Stimulated activated CD4-positive, alpha-beta T cell treated with anti-CD3 and anti-CD28 coated beads, Interleukin-4, amount 100 ng/mL, for 48 hours (primary cell): ENCODE results near the gene IRF2.
"Not testable (repeated sequence)": the region's sequence is repeated elsewhere in the genome, so short reads cannot be mapped to it uniquely, and the experiment has no call there.

Experiments
- DNase-seq, 2 donors: peaks; one replicate each; pipeline ENCODE4 v3.0.0-alpha.2; 2020; ENCODE audit warnings: low read depth in 2 of 2

The IRF2 gene

GRCh38 chr4:184347251-184348239 lies 126.8 kb downstream of the IRF2 start:
- DNase-seq: no peak

DNA sequence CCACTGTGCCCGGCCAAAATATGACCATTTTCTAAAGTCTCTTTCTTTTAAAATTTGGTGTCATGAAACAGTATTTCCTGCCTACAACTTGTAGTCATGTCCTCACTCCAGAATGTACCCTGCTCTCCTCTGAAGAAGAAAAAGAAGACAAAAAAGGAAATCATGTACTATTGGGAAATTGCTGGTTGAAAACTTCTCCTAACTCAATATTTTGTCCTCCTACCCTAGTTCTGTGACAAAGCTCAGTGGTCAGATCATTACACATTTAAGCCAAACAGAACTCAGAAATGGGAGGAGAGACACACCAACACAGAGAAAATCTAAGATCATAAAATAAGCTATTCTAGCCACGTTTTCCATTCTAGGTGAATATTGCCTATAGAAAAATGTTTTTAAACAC lies 127.7 kb downstream of the IRF2 start:
- no peak for DNase-seq

- DNase-seq: not testable (repeated sequence)
These were observed 128.1 kb downstream of the IRF2 start for GRCh38 chr4:184346273-184346672.

DNA sequence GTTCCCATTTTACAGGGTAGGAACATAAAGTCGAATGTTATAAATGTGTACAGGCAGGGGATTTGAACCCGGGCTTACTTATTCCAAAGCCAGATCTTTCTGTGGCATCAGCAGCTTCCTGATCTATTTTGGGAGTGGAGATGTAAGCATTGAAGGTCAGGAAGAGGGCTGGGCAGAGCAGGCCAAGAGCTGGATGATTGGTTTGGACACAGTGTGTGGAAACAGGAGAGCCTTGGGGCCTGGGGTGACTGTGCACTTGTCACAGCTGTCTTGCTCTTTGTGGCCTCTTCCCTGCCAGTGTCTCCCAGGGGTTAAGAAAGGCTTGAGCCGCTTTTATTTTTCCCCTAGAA lies 128.8 kb downstream of the IRF2 start:
- no peak for DNase-seq

- peak in 1 of 2 donors; percentile 19 for DNase-seq
These were observed 129.3 kb downstream of the IRF2 start for GRCh38 chr4:184344899-184345572.

DNA sequence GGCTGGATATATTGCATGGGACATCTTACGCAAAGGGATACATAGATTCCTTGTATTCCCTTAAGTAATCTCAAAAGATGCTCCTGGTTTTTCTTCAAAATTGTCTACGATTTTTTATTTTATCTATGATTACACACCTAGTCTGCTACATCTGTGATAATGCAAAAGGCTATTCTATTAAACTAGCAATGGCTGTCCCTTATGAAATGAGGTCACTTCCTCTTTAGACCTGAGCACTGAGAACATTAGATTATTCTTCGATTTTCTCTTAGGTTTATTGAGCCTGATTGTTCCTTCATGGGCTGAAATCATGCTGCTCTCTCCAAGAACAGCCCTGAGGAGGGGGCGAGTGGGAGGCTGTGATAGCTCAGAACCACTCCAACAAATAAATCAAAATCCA lies 129.9 kb downstream of the IRF2 start:
- no peak for DNase-seq

GRCh38 chr4:184343502-184344177 lies 130.7 kb downstream of the IRF2 start:
- DNase-seq: peak; percentile 21 to 23

DNA sequence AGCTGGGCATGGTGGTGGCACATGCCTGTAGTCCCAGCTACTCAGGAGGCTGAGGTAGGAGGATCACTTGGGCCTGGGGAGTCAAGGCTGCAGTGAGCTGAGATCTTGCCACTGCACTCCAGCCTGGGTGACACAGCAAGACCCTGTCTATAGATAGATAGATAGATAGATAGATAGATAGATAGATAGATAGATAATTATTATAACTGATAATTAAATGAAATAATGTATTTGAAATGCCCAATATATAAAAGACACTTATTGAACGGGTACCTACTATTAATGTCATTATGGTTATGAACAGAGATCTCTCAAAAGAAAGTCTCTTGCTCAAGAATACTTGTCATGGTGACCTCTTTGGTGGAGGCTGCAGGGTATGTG lies 131.5 kb downstream of the IRF2 start:
- DNase-seq: not testable (repeated sequence)

DNA sequence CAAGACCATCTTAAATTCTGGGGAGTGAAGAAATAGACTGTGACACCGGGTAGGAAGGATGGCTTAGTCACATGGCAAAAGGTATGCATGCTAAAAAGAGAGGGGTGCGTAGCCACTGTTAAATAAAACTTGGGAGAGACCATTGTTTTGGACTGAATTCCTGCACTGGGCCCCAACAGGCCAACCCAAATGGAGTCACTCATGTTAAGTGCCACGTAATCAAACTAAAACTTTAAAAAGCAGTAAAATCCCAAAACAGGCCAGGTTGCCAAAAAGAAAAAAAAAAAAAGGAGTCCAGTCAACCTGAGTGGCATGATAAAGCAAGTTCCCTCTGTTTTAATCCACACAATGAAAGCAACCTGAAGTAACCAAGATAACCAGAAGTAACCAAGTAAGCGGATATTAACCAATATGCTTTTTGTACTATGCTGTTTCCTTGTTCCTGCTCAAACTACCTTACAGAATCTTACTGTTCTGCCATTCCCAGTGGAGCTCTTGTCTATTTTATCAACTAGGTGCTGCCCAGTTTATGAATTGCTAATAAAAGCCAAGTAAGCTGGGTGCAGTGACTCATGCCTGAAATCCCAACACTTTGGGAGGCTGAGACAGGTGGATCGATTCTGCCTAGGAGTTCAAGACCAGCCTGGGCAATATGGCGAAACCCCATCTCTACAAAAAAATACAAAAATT lies 132.0 kb downstream of the IRF2 start:
- DNase-seq: no peak

DNA sequence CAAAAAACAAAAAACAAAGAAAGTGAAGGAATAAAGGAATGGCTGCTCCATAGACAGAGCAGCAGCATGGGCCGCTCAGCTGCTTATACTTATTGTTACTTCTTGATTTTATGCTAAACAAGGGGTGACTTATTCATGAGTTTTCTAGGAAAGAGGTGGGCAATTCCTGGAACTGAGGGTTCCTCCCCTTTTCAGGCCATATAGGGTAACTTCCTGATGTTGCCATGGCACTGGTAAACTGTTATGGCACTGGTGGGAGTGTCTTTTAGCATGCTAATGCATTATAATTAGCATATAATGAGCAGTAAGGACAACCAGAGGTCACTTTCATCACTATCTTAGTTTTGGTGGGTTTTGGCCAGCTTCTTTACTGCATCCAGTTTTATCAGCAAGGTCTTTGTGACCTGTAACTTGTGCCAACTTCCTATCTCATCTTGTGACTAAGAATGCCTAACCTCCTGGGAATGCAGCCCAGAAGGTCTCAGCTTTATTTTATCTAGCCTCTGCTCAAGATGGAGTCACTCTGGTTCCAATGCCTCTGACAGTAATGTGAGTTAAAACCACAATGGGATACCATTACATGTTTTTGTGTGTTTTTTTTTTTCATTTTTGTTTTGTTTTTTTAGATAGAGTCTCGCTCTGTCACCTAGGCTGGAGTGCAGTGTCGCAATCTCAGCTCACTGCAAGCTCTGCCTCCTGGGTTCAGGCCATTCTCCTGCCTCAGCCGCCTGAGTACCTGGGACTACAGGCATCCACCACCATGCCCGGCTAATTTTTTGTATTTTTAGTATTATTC lies 134.8 kb downstream of the IRF2 start:
- not testable (repeated sequence) for DNase-seq

GRCh38 chr4:184337907-184338306 lies 136.4 kb downstream of the IRF2 start:
- DNase-seq: no peak
